ENCODE measurements around the gene TTYH3. TPM values are rescaled to one million over a fixed set of nuclear protein-coding genes. Genes with fewer than 3 reads are reported as not detected.

Gene TTYH3
- total RNA-seq, 1 experiment from 2014 or later, result 122 TPM

- Histone ChIP-seq H3K27ac (ENCODE audit: insufficient read length, low read depth, low read length) (no peak overlapping the region), H3K79me2 (ENCODE audit: insufficient read depth, low read length) (peaks cover 3% of the 10 kb centered on the region; the same call in 1 of the 2 replicates), H4K8ac (replicated peaks; ENCODE audit: insufficient read length, low read depth, low read length) (no peak overlapping the region), H3K56ac (ENCODE audit: insufficient read length, low read depth, low read length) (no peak overlapping the region), H3K23ac (ENCODE audit: insufficient read length, low read depth, low read length) (no peak overlapping the region), H3K79me1 (ENCODE audit: insufficient read depth, low read depth, low read length, poor library complexity, severe bottlenecking) (peaks cover 3% of the 10 kb centered on the region), H4K20me1 (ENCODE audit: control insufficient read depth, insufficient read depth, insufficient read length) (no peaks in the 10 kb centered on the region), H3K23me2 (ENCODE audit: insufficient read length, low read depth, low read length, poor library complexity, severe bottlenecking) (no peaks in the 10 kb centered on the region), H3K18ac (ENCODE audit: insufficient read length, low read depth, low read length) (peak overlapping the region; percentile 58), H3T11ph (ENCODE audit: low read length) (no peak overlapping the region), H2BK12ac (ENCODE audit: insufficient read length, low read depth, low read length) (no peak overlapping the region), H2BK15ac (ENCODE audit: low read depth, low read length) (no peak overlapping the region), H2AK5ac (ENCODE audit: insufficient read length, low read length) (no peak overlapping the region), H2BK120ac (ENCODE audit: low read depth, low read length, poor library complexity, severe bottlenecking) (no peak overlapping the region), H3K4me2 (ENCODE audit: insufficient read depth, insufficient read length, low read length) (no peak overlapping the region), H3K27me3 (ENCODE audit: insufficient read depth, low read length) (no peaks in the 10 kb centered on the region), H3K9ac (ENCODE audit: extremely low read depth, insufficient read length, low read length) (no peak overlapping the region), H3K4ac (ENCODE audit: low read depth, low read length) (no peak overlapping the region), H4K5ac (ENCODE audit: insufficient read length, low read depth, low read length) (no peak overlapping the region), H2AFZ (ENCODE audit: low read length) (no peak overlapping the region), H3K4me1 (ENCODE audit: insufficient read depth, low read length) (peaks cover 3% of the 10 kb centered on the region; the same call in 1 of the 2 replicates), H2BK20ac (ENCODE audit: low read depth, low read length, poor library complexity, severe bottlenecking) (no peak overlapping the region), H3K9me3 (ENCODE audit: control insufficient read depth, low read depth, low read length) (no peaks in the 10 kb centered on the region), H4K91ac (ENCODE audit: insufficient read length, low read depth, low read length) (no peak overlapping the region), H3K14ac (ENCODE audit: insufficient read depth, low read length) (0 out of 2 replicates have a peak overlapping the region, but pooled peaks have one; percentile 10), H2BK5ac (ENCODE audit: insufficient read length, low read length) (no peak overlapping the region)
- Mint-ChIP-seq H3K9me3 (no peaks in the 10 kb centered on the region), H3K4me1 (peaks cover 21 to 34% of the 10 kb centered on the region in 2 experiments), H3K4me3 (peak overlapping the region; percentile 27 to 30; a peak in 1 of 5 replicates), H3K27ac (peak overlapping the region; percentile 86 to 97 (median 94); a peak in 6 of 7 replicates), H3K36me3 (ENCODE audit: insufficient read depth in 1 of 3, low read depth in 3 of 3) (no peaks in the 10 kb centered on the region), H3K27me3 (ENCODE audit: low read depth) (no peaks in the 10 kb centered on the region)
- DNase-seq, result peak; percentile 93
- WGBS (ENCODE audit: extremely low coverage, insufficient read length, low lambda C conversion rate), result no CpG with 5 or more reads among the region's 39 CpGs
- peak; percentile 23; the same call in 2 of the 3 replicates for TF ChIP-seq CTCF (conservative IDR thresholded peaks at IDR 0.05)
Measured at GRCh38 chr7:2641406-2642393, 9.9 kb downstream of the TTYH3 start.
